Measurements from ENCODE around the gene CFAP99.

GRCh38 chr4:2370597-2371320 lies 48.0 kb upstream of the CFAP99 start:
- TF ChIP-seq, protein P1, sequence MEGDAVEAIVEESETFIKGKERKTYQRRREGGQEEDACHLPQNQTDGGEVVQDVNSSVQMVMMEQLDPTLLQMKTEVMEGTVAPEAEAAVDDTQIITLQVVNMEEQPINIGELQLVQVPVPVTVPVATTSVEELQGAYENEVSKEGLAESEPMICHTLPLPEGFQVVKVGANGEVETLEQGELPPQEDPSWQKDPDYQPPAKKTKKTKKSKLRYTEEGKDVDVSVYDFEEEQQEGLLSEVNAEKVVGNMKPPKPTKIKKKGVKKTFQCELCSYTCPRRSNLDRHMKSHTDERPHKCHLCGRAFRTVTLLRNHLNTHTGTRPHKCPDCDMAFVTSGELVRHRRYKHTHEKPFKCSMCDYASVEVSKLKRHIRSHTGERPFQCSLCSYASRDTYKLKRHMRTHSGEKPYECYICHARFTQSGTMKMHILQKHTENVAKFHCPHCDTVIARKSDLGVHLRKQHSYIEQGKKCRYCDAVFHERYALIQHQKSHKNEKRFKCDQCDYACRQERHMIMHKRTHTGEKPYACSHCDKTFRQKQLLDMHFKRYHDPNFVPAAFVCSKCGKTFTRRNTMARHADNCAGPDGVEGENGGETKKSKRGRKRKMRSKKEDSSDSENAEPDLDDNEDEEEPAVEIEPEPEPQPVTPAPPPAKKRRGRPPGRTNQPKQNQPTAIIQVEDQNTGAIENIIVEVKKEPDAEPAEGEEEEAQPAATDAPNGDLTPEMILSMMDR (conservative IDR thresholded peaks at IDR 0.05; ENCODE audit: low read length): no peak
- no peak for TF ChIP-seq EZH2phosphoT487 (IDR thresholded peaks at IDR 0.05; ENCODE audit: borderline replicate concordance)
